GM21786 (cell line): ENCODE measurements around the gene CEP85L.

ENCODE experiments used
- ATAC-seq: cut with Tn5 transposase; IDR thresholded peaks from one replicate; pipeline ENCODE4 v1.9.1; 2021; ENCODE audit not compliant: unreplicated experiment

The CEP85L gene

GRCh38 chr6:118651282-118652050 lies at the start of gene CEP85L:
Gene CEP85L (minus strand): TSS chr6:118651591. CDS start chr6:118651269, 322 bp downstream.
- peak; percentile 86 for ATAC-seq

DNA sequence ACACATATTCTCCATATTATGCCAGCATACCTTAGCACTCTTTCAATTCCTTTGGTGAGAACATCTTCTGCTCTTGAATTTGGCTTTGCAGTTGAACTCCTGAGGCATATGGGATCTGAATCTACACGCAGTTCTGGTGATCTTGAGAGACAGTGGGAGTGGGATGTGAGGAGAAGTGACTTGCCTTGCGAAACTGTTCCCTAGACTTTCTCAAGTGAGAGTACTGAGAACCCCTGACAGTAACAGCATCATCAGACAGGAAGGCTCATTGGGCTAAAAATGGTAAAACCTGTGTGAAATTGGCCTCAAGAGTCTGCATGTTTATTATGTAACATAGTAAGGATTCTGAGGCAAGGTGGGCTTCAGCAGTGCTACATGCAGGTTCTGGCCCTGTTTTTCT lies 49.1 kb upstream of the CEP85L start:
- ATAC-seq: no peak

GRCh38 chr6:118697554-118697953 lies 46.2 kb upstream of the CEP85L start:
- ATAC-seq: no peak

DNA sequence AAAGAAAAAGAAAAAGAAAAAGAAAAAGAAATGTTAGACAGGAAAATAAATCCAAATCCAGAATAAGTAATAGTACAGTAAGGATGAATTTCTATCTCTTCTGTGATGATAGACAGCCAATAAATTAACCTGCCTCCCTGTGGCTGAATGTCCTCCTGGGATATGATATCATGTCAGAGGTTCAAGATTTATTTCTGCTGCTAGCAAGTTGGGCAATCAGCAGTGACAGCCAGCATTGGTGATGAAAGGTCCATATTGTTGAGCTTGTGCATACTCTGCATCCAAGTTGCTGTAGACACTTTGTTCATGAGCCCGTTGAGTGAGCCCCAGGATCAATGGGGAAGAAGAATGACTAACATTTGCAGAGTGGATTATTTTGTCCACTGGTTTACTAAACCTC lies 44.9 kb upstream of the CEP85L start:
- no peak for ATAC-seq

- no peak for ATAC-seq
Measured at GRCh38 chr6:118693562-118693961, 42.2 kb upstream of the CEP85L start.

- ATAC-seq: no peak
Measured at GRCh38 chr6:118685823-118686449, 34.5 kb upstream of the CEP85L start.

- no peak for ATAC-seq
Measured at GRCh38 chr6:118683881-118684872, 32.8 kb upstream of the CEP85L start.

- no peak for ATAC-seq
Measured at GRCh38 chr6:118680452-118681095, 29.2 kb upstream of the CEP85L start.

DNA sequence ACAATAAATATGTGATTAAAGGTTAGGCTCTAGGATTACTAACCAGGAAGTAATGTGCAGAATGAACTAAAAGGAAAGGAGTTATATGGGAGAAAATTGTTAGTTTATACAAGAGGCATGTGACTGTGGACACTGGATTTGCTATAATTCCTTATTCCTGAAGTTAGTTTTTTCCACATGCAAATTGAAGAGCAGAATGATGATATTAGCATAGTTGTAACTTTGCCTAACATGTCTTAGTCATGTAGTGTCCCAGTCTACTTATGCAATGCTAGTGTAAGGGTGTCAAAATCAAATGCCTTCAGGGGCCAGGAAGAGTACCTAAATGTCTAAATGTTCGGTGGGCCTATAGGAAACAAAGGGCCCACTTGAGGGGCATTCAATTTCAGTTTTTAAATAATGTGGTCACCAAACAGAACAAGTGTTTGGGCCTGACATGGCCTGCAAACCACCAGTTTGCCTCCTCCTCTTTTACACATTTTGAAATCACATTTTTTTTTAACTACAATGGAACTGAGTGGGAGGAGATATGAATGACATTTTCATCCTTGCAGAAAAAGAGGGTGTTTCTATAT lies 28.0 kb upstream of the CEP85L start:
- ATAC-seq: no peak

- ATAC-seq: no peak
Measured at GRCh38 chr6:118678866-118679265, 27.5 kb upstream of the CEP85L start.

DNA sequence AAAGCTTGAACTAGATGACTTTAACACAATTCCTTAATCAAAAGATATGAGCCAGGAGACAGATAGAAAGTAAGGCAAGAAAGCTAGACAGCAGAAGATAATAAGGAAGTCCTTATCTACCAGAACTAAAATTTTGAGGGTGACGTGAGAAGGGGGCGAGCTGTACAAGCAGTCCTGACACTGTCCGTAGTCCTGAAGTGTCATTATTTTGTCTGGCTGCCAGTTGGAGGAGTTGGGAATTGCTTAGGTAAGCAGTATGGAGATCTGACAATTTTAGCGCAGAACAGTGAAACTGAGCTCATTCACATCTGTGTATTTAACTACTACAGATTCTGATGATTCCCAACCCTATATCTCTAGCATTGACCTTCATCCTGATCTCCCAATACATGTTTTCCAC lies 25.8 kb upstream of the CEP85L start:
- ATAC-seq: no peak

DNA sequence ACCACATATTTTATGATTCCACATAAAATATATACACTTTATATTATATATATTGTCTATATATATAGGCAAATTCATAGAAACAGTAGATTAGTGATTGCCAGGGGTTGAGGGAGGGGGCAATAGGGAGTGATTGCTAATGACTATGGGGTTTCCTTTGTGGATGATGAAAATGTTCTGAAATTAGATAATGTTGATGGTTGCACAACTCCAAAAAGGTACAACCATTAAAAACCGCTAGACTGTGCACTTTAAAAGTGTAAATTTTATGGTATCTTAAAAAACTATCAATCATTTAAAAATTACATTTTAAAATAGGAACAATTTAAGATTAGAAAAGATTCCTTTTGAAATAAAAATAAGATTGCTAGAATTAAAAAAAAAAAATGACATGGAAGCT lies 23.8 kb upstream of the CEP85L start:
- ATAC-seq: no peak

DNA sequence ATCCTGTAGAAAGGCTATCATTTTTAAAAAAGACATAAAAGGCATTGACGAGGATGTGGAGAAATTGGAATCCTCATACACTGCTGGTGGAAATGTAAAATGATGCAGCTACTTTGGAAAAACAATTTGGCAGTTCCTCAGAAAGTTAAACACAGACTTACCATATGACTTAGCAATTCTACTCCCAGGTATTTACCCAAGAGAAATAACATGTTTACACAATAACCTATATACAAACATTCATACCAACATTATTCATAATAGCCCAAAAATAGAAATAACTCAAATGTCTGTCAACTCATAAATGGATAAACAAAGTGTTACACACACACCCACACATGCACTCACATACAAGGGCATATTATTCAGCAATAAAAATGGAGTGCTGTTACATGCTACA lies 23.4 kb upstream of the CEP85L start:
- no peak for ATAC-seq

DNA sequence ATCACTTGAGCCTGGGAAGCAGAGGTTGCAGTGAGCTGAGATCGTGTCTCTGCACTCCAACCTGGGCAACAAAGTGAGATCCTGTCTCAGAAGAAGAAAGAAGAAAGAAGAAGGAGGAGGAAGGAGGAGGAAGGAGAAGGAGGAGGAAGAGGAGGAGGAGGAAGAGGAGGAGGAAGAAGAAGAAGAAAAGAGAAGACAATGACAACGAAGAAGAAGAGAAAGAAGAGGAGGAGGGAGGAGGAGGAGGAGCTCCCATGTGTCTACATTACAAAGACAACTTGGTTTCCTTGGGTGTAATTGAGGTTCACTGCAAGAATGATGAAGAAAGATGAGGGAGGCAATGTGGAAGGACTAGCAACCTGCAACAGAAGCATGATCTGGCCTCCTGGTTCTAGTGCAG lies 21.3 kb upstream of the CEP85L start:
- no peak for ATAC-seq

DNA sequence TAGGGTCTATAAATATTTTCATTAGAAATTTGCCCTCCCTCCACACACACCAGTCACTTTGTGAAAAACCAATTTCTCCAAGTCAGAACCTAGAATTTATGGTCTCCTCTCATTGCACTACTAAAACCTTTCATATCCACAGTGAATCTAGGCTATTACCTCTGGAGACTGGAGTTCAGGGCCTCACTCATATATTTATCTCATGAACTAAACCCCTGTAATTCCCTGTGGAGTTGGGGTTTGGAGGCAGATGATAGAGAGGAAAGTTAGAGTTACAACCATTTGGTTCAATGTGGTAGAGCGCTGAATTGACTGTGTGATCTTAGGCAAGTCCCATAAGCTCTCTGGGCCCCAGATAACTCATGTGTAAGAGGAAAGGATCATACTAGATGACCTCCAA lies 18.2 kb upstream of the CEP85L start:
- ATAC-seq: no peak

GRCh38 chr6:118668761-118669385 lies 17.5 kb upstream of the CEP85L start:
- ATAC-seq: no peak

DNA sequence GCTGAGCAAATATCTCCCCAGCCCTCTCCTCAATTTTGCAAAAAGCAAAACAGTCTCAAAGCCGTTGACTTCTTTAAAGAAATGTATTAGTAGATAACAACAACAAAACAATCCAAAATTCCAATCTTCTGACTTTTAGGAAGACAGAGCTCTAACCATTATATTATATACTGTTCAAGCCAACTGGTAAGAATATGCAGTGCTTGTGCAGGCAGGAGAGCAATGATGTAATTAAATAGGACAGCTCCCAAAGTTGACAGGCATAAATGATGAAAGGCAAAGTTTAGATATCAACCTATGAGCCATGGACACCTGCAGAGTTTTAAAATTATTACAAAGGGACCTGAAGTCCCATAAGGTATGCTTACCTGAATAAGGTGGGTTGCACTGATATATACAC lies 16.6 kb upstream of the CEP85L start:
- no peak for ATAC-seq

- no peak for ATAC-seq
Measured at GRCh38 chr6:118665011-118665410, 13.6 kb upstream of the CEP85L start.

GRCh38 chr6:118663993-118664985 lies 12.9 kb upstream of the CEP85L start:
- peak; percentile 42 for ATAC-seq
